Tibial nerve (tissue), 4 donors: Measurements from ENCODE around the gene B4GALT6.

Source experiments
- EP300 ChIP-seq, 2 donors: sonication (generic); formaldehyde crosslinking; IDR thresholded peaks; one replicate each; pipeline ENCODE4 v1.6.1; 2017; ENCODE audit warnings: antibody characterized with exemption in 2 of 2, mild to moderate bottlenecking in 1 of 2
- POLR2A ChIP-seq, 2 donors: fragments of 450-650 bp; IDR thresholded peaks; one replicate each; pipeline ENCODE4 v1.6.1; 2017; ENCODE audit warnings: antibody characterized with exemption in 2 of 2, mild to moderate bottlenecking in 2 of 2, moderate library complexity in 2 of 2
- TF ChIP-seq, protein P1 (sequence below), 5 experiments: fragments of 200-600 bp in 3 of 5; fragments of 450-650 bp in 2 of 5; sonication (generic) in 3 of 5; IDR thresholded peaks; one replicate each; pipeline ENCODE4 v1.5.1; 2016 to 2019; ENCODE audit warnings: antibody characterized with exemption in 5 of 5, mild to moderate bottlenecking in 3 of 5, moderate library complexity in 2 of 5

DNA sequence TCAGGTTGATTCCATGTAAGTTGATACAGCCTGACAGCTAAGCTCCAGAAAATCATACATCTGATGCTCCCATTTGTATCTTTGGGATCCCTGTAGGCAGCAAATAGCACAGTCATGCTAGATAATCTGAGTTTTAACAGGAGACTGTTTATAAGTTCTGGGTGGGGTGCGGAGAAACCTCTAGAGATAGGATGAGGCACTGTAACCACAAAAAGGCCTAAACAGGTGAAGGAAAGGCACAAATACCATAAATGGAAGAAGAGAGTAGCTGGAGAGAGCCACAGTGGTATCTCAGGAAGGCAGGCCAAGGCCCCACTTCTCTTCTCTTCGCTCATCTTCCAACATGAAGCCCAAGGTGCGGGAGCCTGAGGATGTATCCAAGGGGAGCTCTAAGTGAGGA is 18.1 kb upstream of the B4GALT6 start:
- TF ChIP-seq, protein P1, sequence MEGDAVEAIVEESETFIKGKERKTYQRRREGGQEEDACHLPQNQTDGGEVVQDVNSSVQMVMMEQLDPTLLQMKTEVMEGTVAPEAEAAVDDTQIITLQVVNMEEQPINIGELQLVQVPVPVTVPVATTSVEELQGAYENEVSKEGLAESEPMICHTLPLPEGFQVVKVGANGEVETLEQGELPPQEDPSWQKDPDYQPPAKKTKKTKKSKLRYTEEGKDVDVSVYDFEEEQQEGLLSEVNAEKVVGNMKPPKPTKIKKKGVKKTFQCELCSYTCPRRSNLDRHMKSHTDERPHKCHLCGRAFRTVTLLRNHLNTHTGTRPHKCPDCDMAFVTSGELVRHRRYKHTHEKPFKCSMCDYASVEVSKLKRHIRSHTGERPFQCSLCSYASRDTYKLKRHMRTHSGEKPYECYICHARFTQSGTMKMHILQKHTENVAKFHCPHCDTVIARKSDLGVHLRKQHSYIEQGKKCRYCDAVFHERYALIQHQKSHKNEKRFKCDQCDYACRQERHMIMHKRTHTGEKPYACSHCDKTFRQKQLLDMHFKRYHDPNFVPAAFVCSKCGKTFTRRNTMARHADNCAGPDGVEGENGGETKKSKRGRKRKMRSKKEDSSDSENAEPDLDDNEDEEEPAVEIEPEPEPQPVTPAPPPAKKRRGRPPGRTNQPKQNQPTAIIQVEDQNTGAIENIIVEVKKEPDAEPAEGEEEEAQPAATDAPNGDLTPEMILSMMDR (IDR thresholded peaks at IDR 0.05): no peak
- no peak for TF ChIP-seq EP300 (IDR thresholded peaks at IDR 0.05)
- no peak for TF ChIP-seq POLR2A (IDR thresholded peaks at IDR 0.05)
